ENCODE measurements around the gene EVI5.

Gene EVI5

DNA sequence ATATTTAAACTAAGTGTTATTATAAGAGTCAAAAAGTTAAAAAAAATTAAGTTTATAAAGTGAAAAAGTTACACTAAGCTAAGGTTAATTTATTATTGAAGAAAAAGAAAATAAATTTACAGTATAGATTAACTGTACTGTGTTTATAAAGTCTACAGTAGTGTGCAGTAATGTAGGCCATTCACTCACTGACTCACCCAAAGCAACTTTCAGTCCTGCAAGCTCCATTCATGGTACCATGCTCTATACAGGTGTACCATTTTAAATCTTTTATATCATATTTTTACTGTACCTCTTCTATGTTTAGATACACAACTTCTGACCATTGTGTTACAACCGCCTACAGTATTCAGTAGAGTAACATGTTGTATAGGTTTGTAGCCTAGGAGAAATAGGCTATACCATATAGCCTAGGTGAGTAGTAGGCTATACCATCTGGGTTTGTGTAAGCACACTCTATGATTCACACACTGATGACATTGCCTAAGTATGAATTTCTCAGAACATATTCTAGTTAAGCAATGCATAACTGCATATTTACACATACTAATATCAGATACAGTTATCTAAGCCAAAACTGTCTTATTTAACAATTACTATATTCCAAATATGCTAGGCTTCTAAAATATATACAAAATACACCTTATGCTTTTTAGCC lies 217.6 kb downstream of the EVI5 start:
- H3K4me1 ChIP-seq: peaks cover 0 to 19% (median 2%) of the 10 kb centered on the region in 10 experiments; a peak in 7 of 20 replicates
- H4K20me1 ChIP-seq: no peaks in the 10 kb centered on the region
- H3K4me3 ChIP-seq: no peak overlapping the region
- no peak overlapping the region for H3K4me2 ChIP-seq
- H3K9ac ChIP-seq: no peak overlapping the region
- no peaks in the 10 kb centered on the region for H3K27me3 ChIP-seq
- H3K27ac ChIP-seq: no peak overlapping the region
- H3K36me3 ChIP-seq: peaks cover 0 to 17% (median 0%) of the 10 kb centered on the region in 11 experiments; a peak in 1 of 22 replicates
- H3K9me3 ChIP-seq (replicated peaks in 1 of 11): no peaks in the 10 kb centered on the region
- TF ChIP-seq Cebpa-rat (IDR thresholded peaks at IDR 0.05): no peak

DNA sequence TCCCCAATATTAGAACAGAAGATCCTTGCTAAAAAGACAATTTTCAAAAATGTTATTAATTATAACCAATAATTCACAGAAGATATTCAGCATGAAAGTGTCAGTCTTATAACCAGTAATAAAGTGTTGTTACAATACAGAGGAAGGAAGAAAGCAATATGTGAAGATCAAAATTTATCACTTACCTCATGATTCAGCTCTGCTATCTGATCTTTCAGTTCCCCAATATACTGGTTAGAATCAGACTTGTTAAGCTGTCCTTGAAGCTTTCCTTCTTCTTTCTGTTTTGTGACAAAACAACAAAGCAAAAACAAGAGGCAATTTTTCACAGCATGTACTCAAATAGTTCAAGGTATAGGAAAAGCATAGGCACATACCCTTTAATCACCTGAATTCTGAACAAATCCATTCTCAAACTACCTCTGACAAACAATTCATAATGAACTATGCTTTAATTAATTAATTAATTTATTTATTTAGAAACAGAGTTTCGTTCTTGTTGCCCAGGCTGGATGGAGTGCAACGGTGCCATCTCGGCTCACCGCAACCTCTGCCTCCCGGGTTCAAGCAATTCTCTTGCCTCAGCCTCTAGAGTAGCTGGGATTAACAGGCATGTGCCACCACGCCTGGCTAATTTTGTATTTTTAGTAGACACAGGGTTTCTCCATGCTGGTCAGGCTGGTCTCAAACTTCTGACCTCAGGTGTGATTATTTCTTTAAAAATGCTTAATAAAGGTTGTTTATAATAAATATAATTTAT lies 221.3 kb downstream of the EVI5 start:
- peak overlapping the region in 2 of 11 experiments; percentile 26; a peak in 2 of 22 replicates for H3K27ac ChIP-seq
- no peak for TF ChIP-seq Cebpa-rat (IDR thresholded peaks at IDR 0.05)
- H3K36me3 ChIP-seq: peaks cover 0 to 22% (median 0%) of the 10 kb centered on the region in 11 experiments; a peak in 3 of 22 replicates
- no peaks in the 10 kb centered on the region for H4K20me1 ChIP-seq
- H3K27me3 ChIP-seq: no peaks in the 10 kb centered on the region
- H3K4me1 ChIP-seq: peaks cover 0 to 19% (median 2%) of the 10 kb centered on the region in 10 experiments; a peak in 7 of 20 replicates
- no peak overlapping the region for H3K4me3 ChIP-seq
- H3K4me2 ChIP-seq: peak overlapping the region in 5 of 11 experiments; percentile 11 to 52 (median 23); a peak in 6 of 22 replicates
- H3K9me3 ChIP-seq (replicated peaks in 1 of 11): no peaks in the 10 kb centered on the region
- no peak overlapping the region for H3K9ac ChIP-seq

DNA sequence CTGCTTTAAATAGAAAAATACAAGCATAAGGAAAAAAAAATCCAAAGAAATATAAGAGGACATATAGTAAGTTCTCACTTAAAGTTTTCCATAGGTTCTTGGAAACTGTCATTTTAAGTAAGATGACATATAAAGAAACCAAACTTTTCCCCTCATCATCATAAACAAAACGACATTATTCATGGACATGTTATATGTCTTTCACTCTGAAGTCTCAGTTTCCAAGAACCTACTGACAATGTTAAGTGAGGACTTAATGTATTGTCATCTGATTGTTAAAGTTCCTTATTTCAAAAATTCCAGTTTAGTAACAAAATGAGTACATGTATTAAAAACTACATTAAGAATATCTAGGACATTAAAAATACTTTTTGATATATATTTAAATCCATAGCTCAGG lies 228.6 kb downstream of the EVI5 start:
- no peak overlapping the region for H3K4me2 ChIP-seq
- no peak overlapping the region for H3K27ac ChIP-seq
- H3K9ac ChIP-seq: no peak overlapping the region
- TF ChIP-seq Cebpa-rat (IDR thresholded peaks at IDR 0.05): no peak
- no peaks in the 10 kb centered on the region for H3K27me3 ChIP-seq
- no peak overlapping the region for H3K4me3 ChIP-seq
- no peaks in the 10 kb centered on the region for H3K4me1 ChIP-seq
- H3K9me3 ChIP-seq (replicated peaks in 1 of 11): no peaks in the 10 kb centered on the region
- H3K36me3 ChIP-seq: peaks cover 0 to 58% (median 0%) of the 10 kb centered on the region in 11 experiments; a peak in 4 of 22 replicates
- H4K20me1 ChIP-seq: no peaks in the 10 kb centered on the region

DNA sequence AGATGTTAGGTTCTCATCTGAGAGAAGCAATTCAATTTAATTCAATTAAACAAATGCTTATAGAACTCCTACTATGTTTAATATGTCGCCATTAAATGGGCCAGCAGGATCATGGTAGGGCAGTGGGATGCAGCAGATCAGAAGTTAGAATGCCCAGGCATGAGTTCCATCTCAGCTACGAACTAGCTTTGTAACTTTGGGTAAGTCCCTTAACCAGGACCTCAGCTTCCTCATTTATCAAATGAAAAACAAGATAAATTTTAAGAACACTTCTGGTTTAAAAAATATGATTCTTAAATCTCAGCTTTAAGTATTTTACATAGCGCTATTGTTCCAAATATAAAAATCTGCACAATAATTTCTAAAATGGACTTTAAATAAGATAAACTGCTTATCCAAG lies 230.7 kb downstream of the EVI5 start:
- TF ChIP-seq Cebpa-rat (IDR thresholded peaks at IDR 0.05): no peak
- H3K36me3 ChIP-seq: peaks cover 0 to 44% (median 0%) of the 10 kb centered on the region in 11 experiments; a peak in 4 of 22 replicates
- H3K9ac ChIP-seq: no peak overlapping the region
- H3K27ac ChIP-seq: no peak overlapping the region
- H3K4me1 ChIP-seq: no peaks in the 10 kb centered on the region
- H3K4me3 ChIP-seq: no peak overlapping the region
- H3K9me3 ChIP-seq (replicated peaks in 1 of 11): peaks cover 0 to 5% (median 4%) of the 10 kb centered on the region in 11 experiments; a peak in 3 of 22 replicates
- no peaks in the 10 kb centered on the region for H4K20me1 ChIP-seq
- no peak overlapping the region for H3K4me2 ChIP-seq
- no peaks in the 10 kb centered on the region for H3K27me3 ChIP-seq

DNA sequence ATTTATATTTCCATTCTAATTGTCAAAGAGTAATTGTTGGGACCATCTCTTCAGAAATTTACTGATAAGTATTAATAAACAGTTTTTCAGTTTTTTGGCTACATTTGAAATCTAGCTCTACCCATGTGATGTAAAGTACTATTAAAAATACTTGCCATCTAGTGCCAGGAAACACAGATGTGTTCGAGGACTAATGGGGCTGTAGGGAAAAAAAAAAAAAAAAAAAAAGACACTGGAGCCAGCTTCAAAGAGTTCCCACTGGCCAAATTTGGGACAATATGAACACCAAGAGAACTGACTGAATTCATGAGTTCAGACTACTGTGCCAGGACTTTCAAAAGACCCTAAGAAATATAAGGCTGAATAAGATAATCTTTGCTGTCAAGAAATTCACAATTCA lies 233.0 kb downstream of the EVI5 start:
- H3K4me3 ChIP-seq: no peak overlapping the region
- peaks cover 0 to 5% (median 4%) of the 10 kb centered on the region in 11 experiments; a peak in 3 of 22 replicates for H3K9me3 ChIP-seq (replicated peaks in 1 of 11)
- H4K20me1 ChIP-seq: no peaks in the 10 kb centered on the region
- H3K9ac ChIP-seq: no peak overlapping the region
- no peaks in the 10 kb centered on the region for H3K27me3 ChIP-seq
- TF ChIP-seq Cebpa-rat (IDR thresholded peaks at IDR 0.05): no peak
- no peak overlapping the region for H3K4me2 ChIP-seq
- peaks cover 0 to 23% (median 0%) of the 10 kb centered on the region in 11 experiments; a peak in 2 of 22 replicates for H3K36me3 ChIP-seq
- no peak overlapping the region for H3K27ac ChIP-seq
- H3K4me1 ChIP-seq: no peaks in the 10 kb centered on the region

DNA sequence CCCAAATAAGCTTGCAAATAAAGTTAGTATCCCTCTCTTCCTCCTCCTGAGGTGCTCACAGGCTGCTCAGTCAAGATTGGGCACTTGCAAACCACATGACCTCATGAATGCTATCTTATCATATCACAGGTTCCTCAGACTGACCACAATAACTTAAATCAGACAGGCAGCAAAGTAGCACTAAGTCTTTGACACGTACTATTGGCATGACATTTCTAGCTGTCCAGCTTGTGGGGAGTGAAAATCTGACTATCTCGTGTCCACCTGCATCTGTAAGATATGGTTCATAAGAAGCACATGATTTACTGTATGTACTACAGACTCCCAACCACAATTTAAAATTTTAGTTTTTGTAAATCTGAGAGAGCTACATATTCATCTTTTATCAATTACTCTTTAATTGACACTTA lies 240.1 kb downstream of the EVI5 start:
- H4K20me1 ChIP-seq: no peaks in the 10 kb centered on the region
- no peak overlapping the region for H3K4me2 ChIP-seq
- TF ChIP-seq Cebpa-rat (IDR thresholded peaks at IDR 0.05): no peak
- H3K4me1 ChIP-seq: no peaks in the 10 kb centered on the region
- no peaks in the 10 kb centered on the region for H3K27me3 ChIP-seq
- no peak overlapping the region for H3K9ac ChIP-seq
- H3K4me3 ChIP-seq: no peak overlapping the region
- peaks cover 0 to 2% (median under 1%) of the 10 kb centered on the region in 11 experiments; a peak in 3 of 22 replicates for H3K9me3 ChIP-seq (replicated peaks in 1 of 11)
- H3K27ac ChIP-seq: no peak overlapping the region
- peaks cover 0 to 46% (median 0%) of the 10 kb centered on the region in 11 experiments; a peak in 5 of 22 replicates for H3K36me3 ChIP-seq

DNA sequence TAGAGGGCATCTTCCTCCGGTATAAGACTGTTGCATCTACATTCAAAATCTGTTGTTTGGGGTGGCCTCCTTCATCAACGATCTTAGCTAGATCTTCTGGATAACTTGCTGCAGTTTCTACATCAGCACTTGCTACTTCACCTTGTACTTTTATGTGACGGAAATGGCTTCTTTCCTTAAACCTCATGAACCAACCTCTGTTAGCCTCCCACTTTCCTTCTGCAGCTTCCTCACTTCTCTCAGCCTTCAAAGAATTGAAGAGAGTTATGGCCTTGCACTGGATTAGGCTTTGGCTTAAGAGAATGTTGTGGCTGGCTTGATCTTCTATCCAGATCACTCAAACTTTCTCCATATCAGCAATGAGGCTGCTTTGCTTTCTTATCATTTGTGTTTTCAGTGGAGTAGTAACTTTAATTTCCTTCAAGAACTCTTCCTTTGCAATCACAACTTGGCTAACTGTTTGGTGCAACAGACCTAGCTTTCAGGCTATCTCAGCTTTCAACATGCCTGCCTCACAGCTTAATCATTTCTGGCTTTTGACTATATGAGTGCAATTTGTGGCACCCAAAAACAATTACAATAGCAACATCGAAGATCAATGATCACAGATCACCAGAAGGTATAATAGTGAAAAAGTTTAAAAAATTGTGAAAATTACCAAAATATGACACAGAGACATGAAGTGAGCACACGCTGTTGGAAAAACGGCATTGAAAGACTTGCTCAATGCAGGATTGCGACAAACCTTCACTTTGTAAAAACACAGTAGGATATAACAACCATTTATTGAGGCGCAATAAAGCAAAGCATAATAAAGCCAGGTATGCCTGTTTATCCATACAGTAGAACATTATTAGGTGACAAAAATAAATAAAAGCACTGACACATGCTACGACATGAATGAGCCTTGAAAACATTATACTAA lies 241.5 kb downstream of the EVI5 start:
- no peaks in the 10 kb centered on the region for H3K9me3 ChIP-seq (replicated peaks in 1 of 11)
- TF ChIP-seq Cebpa-rat (IDR thresholded peaks at IDR 0.05): no peak
- peaks cover 0 to 47% (median 0%) of the 10 kb centered on the region in 11 experiments; a peak in 5 of 22 replicates for H3K36me3 ChIP-seq
- H3K9ac ChIP-seq: no peak overlapping the region
- H3K27ac ChIP-seq: no peak overlapping the region
- H3K27me3 ChIP-seq: no peaks in the 10 kb centered on the region
- H3K4me3 ChIP-seq: no peak overlapping the region
- H4K20me1 ChIP-seq: no peaks in the 10 kb centered on the region
- H3K4me1 ChIP-seq: peaks cover 2 to 6% (median 4%) of the 10 kb centered on the region in 10 experiments; a peak in 18 of 20 replicates
- H3K4me2 ChIP-seq: no peak overlapping the region

DNA sequence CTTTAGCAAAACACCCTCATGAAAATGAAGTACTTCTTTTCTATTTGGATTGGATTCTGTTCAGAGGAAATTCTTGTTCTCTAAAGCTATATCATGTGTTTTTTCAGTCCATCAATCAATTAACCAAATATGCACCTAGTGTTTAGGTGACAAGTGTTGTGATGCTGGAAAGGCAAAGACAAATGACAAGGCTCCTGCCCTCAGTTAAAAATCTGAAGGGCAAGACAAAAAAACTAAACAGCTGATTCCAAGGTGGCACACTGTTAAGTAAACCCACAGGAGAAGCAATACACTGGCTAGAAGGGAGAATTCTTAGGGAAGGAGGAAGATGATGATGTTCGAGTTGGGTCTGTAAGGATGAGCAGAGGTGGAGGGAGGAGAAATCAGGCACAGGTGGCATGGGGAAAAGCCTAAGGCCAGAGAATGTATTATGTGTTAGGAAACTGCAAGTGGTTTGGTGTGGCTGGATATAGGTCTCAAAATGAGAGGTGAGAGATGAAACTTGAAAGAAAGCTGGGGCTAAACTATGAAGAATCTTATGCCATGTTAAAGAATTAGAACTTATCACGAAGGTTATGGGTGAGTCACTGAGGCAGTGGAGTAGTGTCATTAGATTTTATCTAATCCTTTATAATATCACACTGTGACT lies 246.4 kb downstream of the EVI5 start:
- H4K20me1 ChIP-seq: no peaks in the 10 kb centered on the region
- no peak overlapping the region for H3K4me3 ChIP-seq
- peaks cover 8 to 14% (median 9%) of the 10 kb centered on the region in 11 experiments; a peak in 17 of 22 replicates for H3K9me3 ChIP-seq (replicated peaks in 1 of 11)
- no peak overlapping the region for H3K27ac ChIP-seq
- peaks cover 0 to 38% (median 0%) of the 10 kb centered on the region in 11 experiments; a peak in 4 of 22 replicates for H3K36me3 ChIP-seq
- peaks cover 15 to 32% (median 28%) of the 10 kb centered on the region in 10 experiments for H3K4me1 ChIP-seq
- peak overlapping the region; percentile 0 to 71 (median 48); a peak in 14 of 22 replicates for H3K4me2 ChIP-seq
- no peak overlapping the region; a peak in 1 of 22 replicates for H3K9ac ChIP-seq
- no peak for TF ChIP-seq Cebpa-rat (IDR thresholded peaks at IDR 0.05)
- H3K27me3 ChIP-seq: no peaks in the 10 kb centered on the region

Data from BLaER1 treated with 17β-estradiol and CSF1 and Interleukin-3, amounts not matched to agents 10 nM and 100 nM (cell line).